Gastrocnemius medialis (tissue), 4 donors: ENCODE measurements around the gene RIC8B.

Experiments
- POLR2A ChIP-seq, 2 donors: fragments of 450-650 bp; IDR thresholded peaks; one replicate each; pipeline ENCODE4 v1.6.1; 2017; ENCODE audit warnings: antibody characterized with exemption in 2 of 2, mild to moderate bottlenecking in 2 of 2, moderate library complexity in 2 of 2
- TF ChIP-seq, protein P1 (sequence below), 5 experiments: fragments of 450-650 bp in 3 of 5; fragments of 200-600 bp in 2 of 5; sonication (generic) in 2 of 5; IDR thresholded peaks in 4 of 5; conservative IDR thresholded peaks in 1 of 5; 1 replicate in 4 of 5; 2 replicates in 1 of 5; pipeline ENCODE4 v1.5.1; 2016 to 2019; ENCODE audit warnings: antibody characterized with exemption in 5 of 5, mild to moderate bottlenecking in 3 of 5, moderate library complexity in 3 of 5

GRCh38 chr12:106892075-106892474 lies 117.6 kb downstream of the RIC8B start:
- TF ChIP-seq, protein P1, sequence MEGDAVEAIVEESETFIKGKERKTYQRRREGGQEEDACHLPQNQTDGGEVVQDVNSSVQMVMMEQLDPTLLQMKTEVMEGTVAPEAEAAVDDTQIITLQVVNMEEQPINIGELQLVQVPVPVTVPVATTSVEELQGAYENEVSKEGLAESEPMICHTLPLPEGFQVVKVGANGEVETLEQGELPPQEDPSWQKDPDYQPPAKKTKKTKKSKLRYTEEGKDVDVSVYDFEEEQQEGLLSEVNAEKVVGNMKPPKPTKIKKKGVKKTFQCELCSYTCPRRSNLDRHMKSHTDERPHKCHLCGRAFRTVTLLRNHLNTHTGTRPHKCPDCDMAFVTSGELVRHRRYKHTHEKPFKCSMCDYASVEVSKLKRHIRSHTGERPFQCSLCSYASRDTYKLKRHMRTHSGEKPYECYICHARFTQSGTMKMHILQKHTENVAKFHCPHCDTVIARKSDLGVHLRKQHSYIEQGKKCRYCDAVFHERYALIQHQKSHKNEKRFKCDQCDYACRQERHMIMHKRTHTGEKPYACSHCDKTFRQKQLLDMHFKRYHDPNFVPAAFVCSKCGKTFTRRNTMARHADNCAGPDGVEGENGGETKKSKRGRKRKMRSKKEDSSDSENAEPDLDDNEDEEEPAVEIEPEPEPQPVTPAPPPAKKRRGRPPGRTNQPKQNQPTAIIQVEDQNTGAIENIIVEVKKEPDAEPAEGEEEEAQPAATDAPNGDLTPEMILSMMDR (IDR thresholded peaks at IDR 0.05 in 4 of 5, conservative IDR thresholded peaks at IDR 0.05 in 1 of 5), result no peak
- TF ChIP-seq POLR2A (IDR thresholded peaks at IDR 0.05), result no peak
